Endothelial cell of umbilical vein (primary cell): ENCODE results near the gene SEMA7A.

ENCODE experiments used
- EZH2 ChIP-seq: IDR thresholded peaks from 2 replicates; pipeline ENCODE4 v1.6.1; 2012; ENCODE audit warnings: borderline replicate concordance, low read depth, mild to moderate bottlenecking, moderate library complexity, low read length, inconsistent platforms; ENCODE audit not compliant: severe bottlenecking
- POLR2AphosphoS5 ChIP-seq: IDR thresholded peaks from 2 replicates; pipeline ENCODE4 v1.6.1; 2012; ENCODE audit warnings: low read depth, mild to moderate bottlenecking, control low read depth, low read length, moderate library complexity; ENCODE audit not compliant: insufficient read depth
- TF ChIP-seq, protein P1 (sequence below), 2 donors: IDR thresholded peaks; 1 replicate in 1 of 2; 2 replicates in 1 of 2; pipeline ENCODE4 v1.5.1; 2011; ENCODE audit warnings: low read length in 2 of 2, mild to moderate bottlenecking in 2 of 2, moderate library complexity in 2 of 2, control low read depth in 1 of 2, inconsistent platforms in 1 of 2, low read depth in 1 of 2; ENCODE audit not compliant: insufficient read depth in 1 of 2; ENCODE audit errors: extremely low read depth in 1 of 2

DNA sequence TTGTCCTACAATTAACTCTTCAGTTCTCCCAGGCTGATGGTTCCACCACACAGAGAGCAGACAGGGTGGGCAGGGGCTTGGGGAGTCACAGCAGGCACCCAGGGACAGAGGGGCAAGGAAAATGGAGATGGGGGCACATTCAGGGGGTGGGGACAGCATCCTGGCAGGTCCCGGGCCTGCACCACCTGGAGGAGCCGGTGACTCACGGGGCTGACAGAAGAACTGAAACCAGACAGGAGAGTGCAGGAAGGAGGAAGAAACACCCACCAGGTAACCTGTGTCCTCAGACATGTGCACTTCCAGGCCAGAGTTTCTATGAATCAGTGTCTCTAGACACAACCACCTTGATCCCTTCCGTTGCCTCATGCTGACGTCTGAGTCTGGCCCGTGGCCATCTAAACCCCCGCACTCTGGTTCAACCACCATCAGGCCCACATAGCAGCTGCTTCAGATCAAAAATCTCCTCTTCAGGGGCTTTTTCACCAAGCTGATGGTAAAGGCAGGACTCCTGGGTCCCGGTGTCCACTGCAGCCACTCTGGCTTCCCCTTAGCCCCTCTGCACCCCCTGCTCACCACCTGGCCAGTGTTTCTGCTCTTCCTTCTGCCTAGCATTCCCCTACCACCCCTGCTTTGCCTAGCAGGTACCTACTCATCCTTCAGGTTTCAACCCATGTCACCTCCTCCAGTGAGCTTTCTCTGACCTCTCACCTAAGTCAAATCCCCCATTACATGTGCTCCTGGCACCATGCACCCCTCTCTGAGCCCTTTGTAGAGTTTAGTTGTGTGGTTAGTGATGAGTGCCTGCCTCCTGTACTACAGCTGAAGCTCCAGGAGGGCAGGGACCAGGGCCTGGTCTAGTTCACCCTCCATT is 49.8 kb downstream of the SEMA7A start:
- TF ChIP-seq, protein P1, sequence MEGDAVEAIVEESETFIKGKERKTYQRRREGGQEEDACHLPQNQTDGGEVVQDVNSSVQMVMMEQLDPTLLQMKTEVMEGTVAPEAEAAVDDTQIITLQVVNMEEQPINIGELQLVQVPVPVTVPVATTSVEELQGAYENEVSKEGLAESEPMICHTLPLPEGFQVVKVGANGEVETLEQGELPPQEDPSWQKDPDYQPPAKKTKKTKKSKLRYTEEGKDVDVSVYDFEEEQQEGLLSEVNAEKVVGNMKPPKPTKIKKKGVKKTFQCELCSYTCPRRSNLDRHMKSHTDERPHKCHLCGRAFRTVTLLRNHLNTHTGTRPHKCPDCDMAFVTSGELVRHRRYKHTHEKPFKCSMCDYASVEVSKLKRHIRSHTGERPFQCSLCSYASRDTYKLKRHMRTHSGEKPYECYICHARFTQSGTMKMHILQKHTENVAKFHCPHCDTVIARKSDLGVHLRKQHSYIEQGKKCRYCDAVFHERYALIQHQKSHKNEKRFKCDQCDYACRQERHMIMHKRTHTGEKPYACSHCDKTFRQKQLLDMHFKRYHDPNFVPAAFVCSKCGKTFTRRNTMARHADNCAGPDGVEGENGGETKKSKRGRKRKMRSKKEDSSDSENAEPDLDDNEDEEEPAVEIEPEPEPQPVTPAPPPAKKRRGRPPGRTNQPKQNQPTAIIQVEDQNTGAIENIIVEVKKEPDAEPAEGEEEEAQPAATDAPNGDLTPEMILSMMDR (IDR thresholded peaks at IDR 0.05; ENCODE audit: extremely low read depth in 1 of 2, insufficient read depth in 1 of 2, low read depth in 1 of 2, low read length in 2 of 2) = no peak
- TF ChIP-seq POLR2AphosphoS5 (no peak), EZH2 (no peak)
